ENCODE measurements around the gene CDCA7.
"Not testable (repeated sequence)": the region's sequence is repeated elsewhere in the genome, so short reads cannot be mapped to it uniquely, and the experiment has no call there.

CDCA7 gene

DNA sequence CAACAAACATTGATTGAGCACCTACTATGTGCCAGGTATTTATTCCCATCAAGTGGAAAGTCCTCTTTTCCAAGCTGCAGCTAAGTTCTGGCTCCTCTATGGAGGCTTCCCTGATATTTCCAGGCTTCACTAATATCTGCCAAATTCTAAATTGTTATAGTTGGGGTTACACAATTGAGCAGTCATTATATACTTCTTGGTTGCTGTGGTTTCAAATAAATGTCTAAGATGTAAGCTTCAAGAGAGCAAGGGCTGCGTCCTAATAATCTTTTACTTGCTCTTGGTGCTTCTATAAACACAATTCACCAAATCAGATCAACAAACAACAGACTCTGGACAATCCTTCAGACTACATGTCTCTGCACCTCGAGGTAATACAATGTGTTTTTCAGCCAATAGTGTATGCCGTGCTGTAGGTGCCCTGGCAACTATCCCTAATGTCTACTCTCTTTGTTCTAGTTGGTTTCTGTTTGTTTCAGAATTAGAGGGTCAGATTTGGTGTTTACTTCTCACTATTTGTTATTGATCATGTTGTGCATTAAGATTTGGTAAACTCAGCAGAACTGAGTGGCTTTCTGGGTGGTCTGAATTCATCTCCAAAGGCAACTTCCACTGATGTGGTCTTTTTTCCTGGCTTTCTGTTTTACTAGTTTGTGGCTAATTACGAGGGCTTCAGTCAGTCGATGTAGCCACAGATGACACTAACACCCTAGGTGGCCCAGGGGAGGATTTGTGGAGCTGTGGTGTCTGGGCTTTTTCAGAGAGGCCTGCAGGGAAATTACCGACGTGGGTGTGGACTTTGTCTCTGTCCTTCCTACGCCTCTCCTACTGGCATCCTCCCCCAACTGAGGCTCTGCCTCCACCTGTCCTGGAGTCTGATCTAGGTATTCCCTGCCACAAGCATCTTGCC, 50.4 kb downstream of the CDCA7 start:
- no peak for DNase-seq

DNA sequence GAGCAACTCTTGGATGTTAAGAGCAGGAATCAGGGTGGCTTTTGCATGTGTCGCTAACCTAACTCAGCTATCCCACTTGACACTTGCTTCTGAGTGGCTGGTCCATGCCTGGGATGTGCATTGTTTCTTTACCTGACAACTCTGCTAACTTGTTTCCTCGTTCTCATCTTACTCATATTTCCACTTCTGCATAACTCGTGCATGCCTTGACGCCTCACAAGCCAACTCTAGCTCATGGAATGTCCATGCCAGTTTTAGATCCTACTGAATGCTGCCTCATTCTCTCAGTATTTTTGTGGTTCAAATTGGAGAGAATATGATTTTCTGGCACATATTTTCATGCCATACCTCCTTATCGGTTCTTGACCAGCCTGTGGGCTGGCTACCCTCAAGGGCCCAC, 52.5 kb downstream of the CDCA7 start:
- DNase-seq: no peak

DNA sequence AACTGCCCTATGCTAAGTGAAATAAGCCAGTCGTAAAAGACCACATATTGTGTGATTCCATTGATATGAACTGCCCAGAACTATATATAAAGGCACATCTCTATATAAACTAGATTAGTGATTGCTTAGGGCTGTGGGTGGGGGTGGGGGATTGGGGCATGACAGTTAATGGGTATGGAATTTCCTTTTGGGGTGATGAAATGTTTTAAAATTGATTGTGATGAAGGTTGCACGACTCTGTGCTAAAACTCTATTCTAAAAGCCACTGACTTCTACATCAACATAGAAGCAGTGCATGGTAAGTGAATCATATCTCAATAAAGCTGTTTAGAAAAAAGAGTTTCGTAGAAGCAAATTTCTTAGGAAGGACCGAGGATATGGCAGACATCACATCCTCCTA, 53.0 kb downstream of the CDCA7 start:
- DNase-seq: no peak

DNA sequence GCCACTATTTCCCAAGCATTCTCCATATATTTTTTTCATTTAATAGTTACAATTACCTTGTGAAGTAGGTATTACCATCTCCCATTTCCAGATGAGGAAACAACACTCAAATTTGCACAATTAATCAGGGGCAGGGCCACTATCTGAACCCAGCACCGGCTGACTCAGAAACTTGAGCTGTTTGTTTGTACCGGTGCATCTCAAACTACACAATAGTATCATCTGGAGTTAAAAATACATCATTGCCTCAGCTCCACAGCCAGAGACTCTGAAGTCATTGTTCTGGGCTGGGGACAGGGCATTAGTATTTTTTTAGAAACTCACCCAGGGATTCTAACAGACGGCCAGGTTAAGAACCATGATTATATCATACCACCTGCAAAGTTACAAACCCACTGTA, 55.9 kb downstream of the CDCA7 start:
- DNase-seq: no peak

DNA sequence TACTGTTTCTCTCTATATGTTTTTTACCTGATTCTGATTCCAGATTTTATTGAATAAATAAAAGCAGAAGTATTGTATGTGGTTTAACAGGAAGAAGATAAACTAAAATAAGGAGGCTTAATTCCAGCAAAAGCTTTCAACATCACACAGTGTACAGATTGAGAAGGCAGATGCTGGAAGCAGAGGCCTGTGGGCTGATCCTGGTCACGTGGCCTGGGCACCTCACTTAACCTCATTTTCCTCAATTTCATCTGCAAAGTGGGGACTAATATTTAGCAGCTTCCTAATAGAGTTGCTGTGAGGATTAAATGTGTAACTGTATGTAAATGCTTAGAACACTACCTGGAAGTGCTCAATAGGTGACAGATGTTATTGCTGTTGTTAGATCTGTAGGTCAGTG, 58.0 kb downstream of the CDCA7 start:
- DNase-seq: no peak

DNA sequence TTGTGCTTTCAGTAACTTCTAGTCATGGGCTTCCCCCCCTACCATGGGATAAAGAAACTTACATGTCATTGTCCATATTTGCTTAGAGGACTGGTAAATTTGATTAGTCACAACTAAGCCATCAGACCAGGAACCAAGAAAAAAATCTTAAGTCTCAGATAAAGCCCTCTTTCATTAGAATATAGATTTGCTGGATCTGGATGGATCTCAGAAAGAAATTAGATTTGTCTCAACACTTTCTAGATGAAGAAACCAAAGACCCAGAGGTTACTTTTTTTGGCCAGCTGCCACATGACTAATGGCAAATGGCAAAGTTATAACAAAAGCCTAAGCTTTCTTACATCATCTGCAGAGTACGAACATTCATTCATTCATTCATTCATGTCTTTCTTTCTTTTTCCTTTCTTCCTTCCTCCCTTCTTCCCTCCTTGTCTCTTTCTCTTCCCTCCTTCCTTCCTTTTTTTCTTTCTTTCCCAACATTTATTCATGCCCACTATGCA, 60.2 kb downstream of the CDCA7 start:
- DNase-seq: peak; percentile 51

DNA sequence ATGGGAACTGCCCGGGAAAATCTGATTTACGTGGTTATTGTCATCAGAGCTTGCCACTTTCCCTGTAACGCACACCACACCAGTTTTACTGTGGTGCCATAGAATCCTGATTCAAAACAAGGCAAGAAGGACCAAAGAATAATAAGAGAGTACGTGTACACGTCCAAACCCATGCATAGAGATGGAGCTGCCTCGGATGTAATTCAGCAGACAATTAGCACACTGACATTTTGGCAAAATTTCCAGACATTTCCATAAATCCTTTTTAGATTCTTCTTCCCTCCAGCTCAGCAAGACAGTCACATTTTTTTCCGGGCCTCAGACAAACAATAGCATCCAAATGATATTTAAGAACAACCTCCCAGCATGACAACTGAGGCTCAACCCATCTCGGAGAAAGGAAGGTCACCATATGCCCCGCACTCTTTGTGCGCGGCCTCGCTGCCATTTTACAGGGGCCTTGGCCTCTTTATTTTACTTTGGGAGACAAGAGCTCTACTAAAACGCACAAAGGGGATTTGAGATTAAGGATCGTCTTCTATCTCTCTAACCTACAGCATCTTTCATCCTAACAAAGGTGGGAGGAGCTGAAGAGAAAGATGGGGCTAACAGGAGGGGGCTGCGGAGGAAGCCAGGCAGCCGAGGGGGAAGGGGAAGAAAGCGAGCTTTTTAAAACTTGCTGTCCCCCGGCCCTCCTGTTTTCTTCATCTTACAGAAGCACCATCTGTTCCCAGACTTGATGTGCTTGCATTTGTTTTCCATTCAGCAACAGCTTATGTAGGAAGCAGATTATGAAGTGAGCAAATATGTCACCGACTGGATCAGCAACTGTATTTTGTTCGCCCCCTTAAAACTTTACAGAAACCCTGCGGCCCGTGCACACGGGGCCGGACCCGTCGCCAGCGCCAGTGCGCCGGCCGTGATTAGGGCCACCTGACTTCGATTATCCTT, 61.0 kb downstream of the CDCA7 start:
- DNase-seq: peak; percentile 56

DNA sequence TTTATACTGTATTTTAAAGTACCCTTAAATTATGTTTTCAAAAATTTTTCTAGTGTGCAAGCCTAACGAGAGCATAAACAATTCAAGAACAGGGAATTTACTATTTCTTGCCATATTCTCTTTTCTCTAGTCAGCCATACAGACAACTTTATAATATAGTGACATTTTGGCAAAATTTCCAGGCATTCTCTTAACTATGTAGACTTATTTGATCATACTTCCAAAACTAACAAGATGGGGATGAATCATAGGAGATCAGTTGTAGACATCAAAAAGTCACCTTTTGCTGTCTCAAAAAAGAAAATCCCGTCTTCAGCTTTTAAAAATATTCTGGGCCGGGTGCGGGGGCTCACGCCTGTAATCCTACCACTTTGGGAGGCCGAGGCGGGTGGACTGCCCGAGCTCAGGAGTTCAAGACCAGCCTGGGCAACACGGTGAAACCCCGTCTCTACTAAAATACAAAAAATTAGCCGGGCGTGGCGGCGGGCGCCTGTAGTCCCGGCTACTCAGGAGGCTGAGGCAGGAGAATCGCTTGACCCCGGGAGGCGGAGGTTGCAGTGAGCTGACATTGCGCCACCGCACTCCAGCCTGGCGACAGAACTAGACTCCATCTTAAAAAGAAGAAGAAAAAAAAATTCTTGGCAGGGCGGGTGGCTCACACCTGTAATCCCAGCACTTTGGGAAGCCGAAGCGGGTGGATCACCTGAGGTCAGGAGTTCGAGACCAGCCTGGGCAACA, 61.9 kb downstream of the CDCA7 start:
- DNase-seq: not testable (repeated sequence)

DNA sequence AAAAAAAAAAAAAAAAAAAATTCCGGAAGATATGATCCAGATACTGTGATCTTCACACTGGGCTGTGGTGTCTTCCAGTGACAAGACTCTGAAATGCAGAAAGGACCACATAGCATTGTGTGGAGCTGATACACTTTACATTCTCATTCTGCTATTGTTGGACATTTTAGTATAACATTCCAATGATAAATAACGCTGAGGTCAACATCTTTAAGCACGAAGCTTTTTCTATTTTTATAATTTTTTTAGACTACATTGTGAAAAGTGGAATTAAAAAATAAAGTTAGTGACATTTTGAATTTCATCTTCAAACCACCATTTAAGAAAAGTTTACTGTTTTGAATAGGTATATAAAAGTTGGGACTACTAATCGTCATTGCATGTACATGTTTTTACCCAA, 62.7 kb downstream of the CDCA7 start:
- DNase-seq: no peak

DNA sequence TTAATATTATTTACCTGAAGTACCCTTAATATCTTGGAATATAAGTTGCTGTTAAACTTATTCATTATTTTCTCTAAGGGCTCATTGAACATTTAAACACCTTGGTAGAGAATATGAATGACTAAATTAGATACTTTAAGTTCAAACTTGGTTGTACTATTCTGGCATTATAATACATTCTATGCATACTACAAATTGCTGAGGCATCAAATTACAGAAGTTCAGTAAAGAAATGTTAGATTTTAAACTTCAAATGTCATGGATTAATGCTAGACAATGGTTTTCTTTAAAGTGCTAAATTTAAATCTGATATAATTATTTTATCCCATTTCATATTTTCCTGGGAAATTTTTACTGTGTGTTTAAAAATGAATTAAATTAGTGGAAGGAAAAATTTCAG, 63.1 kb downstream of the CDCA7 start:
- DNase-seq: no peak

Data from NCI-H446 treated with DMSO at 0.1 percent for 48 hours (cell line).